ENCODE results near the gene SLC25A22.

SLC25A22 gene

GRCh38 chr11:844693-845644 is 46.9 kb upstream of the SLC25A22 start:
- Histone ChIP-seq H3K9me3 (ENCODE audit: insufficient read depth, low read depth, low read length) (no peaks in the 10 kb centered on the region), H3K79me1 (ENCODE audit: low read length) (peaks cover 13% of the 10 kb centered on the region), H3K36me3 (ENCODE audit: control insufficient read depth in 1 of 2, insufficient read depth in 2 of 2, low read length in 2 of 2) (peaks cover 12 to 14% of the 10 kb centered on the region in 2 experiments), H3K79me2 (ENCODE audit: control insufficient read depth, insufficient read depth, low read length, poor library complexity) (peaks cover 10% of the 10 kb centered on the region), H3K4me3 (ENCODE audit: low read depth, low read length) (no peak overlapping the region), H3K4me2 (ENCODE audit: low read length) (peak overlapping the region; percentile 88), H4K12ac (ENCODE audit: low read depth, low read length) (no peak overlapping the region), H3K4me1 (ENCODE audit: control insufficient read depth in 1 of 2, insufficient read depth in 2 of 2, low read length in 2 of 2) (peaks cover 23 to 35% of the 10 kb centered on the region in 2 experiments), H3K27ac (ENCODE audit: low read depth, low read length) (peak overlapping the region; percentile 92), H3K18ac (ENCODE audit: low read length) (peak overlapping the region; percentile 2), H3K27me3 (ENCODE audit: insufficient read depth, low read length) (peaks cover 3% of the 10 kb centered on the region), H2AK5ac (ENCODE audit: low read length) (no peak overlapping the region), H3K4ac (ENCODE audit: low read depth, low read length) (no peak overlapping the region), H3K14ac (ENCODE audit: low read length) (no peak overlapping the region), H3K9ac (ENCODE audit: low read length) (no peak overlapping the region), H2BK5ac (ENCODE audit: low read depth, low read length, poor library complexity) (no peak overlapping the region), H2AFZ (ENCODE audit: insufficient read depth, low read length, poor library complexity) (no peak overlapping the region), H4K91ac (ENCODE audit: low read depth, low read length) (peak overlapping the region; percentile 37), H2BK120ac (ENCODE audit: insufficient read depth, low read length, poor library complexity) (no peak overlapping the region), H4K8ac (ENCODE audit: low read depth, low read length) (no peak overlapping the region), H3K23ac (ENCODE audit: low read length) (no peak overlapping the region), H2BK12ac (ENCODE audit: low read length) (no peak overlapping the region)
- no CpG with 5 or more reads among the region's 31 CpGs for WGBS (ENCODE audit: extremely low coverage, insufficient coverage, insufficient read length)
- DNase-seq: peak in 1 of 2 donors; percentile 31

DNA sequence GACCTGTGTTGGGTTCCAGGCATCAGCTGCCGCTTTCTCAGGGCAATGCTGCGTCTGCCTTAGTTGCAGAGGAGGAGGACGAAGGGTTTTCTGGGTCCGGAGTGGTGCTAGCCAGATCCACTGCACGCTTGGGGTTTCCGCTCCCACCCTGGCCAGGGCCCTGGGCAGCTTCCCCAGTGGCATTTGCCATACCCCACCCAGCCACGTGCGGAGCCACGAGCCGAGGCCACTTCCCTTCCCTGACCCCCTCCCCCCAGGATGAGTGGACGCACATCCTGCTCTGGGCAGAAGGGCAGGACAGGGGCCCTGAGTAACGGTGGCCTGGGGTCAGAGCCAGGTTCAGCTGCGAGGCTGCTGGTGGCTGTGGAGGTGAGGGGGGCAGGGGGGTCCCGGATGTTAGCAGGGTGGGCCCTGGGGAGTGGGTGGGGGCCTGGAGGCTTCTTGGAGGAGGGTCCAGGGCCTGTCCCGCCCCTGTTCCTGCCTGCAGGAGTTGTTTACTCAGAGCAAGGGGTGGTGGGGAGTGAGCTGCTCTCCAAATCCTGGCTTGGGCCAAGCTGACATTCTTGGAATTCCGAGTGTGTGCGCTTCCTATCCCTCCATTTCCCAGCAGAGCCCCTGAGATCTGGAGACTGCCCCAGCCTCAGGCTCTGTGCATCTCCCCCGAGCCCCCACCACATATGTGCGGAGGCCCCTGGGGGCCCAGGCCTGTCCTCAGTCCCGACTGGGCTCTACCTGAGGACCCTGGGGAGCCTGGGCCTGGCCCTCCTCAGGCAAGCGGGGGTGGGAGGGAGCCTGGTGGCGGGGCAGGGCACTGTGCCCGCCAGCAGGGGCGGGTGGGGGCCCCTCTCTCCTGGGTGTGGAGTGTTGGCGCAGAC is 46.0 kb upstream of the SLC25A22 start:
- Histone ChIP-seq H2BK12ac (ENCODE audit: low read length) (no peak overlapping the region), H4K12ac (ENCODE audit: low read depth, low read length) (peak overlapping the region; percentile 13), H3K18ac (ENCODE audit: low read length) (no peak overlapping the region), H3K4me2 (ENCODE audit: low read length) (peak overlapping the region; percentile 88), H3K79me1 (ENCODE audit: low read length) (peaks cover 13% of the 10 kb centered on the region), H3K14ac (ENCODE audit: low read length) (peak overlapping the region; percentile 26), H3K4me3 (ENCODE audit: low read depth, low read length) (peak overlapping the region; percentile 46), H4K91ac (ENCODE audit: low read depth, low read length) (peak overlapping the region; percentile 74), H3K4me1 (ENCODE audit: control insufficient read depth in 1 of 2, insufficient read depth in 2 of 2, low read length in 2 of 2) (peaks cover 23 to 31% of the 10 kb centered on the region in 2 experiments), H3K27me3 (ENCODE audit: insufficient read depth, low read length) (no peaks in the 10 kb centered on the region), H3K23ac (ENCODE audit: low read length) (no peak overlapping the region), H3K4ac (ENCODE audit: low read depth, low read length) (no peak overlapping the region), H2AFZ (ENCODE audit: insufficient read depth, low read length, poor library complexity) (no peak overlapping the region), H3K9ac (ENCODE audit: low read length) (no peak overlapping the region), H3K9me3 (ENCODE audit: insufficient read depth, low read depth, low read length) (no peaks in the 10 kb centered on the region), H3K36me3 (ENCODE audit: control insufficient read depth in 1 of 2, insufficient read depth in 2 of 2, low read length in 2 of 2) (peaks cover 21 to 23% of the 10 kb centered on the region in 2 experiments), H3K79me2 (ENCODE audit: control insufficient read depth, insufficient read depth, low read length, poor library complexity) (peaks cover 10% of the 10 kb centered on the region), H2AK5ac (ENCODE audit: low read length) (no peak overlapping the region), H2BK120ac (ENCODE audit: insufficient read depth, low read length, poor library complexity) (no peak overlapping the region), H3K27ac (ENCODE audit: low read depth, low read length) (peak overlapping the region; percentile 92), H2BK5ac (ENCODE audit: low read depth, low read length, poor library complexity) (peak overlapping the region; percentile 7), H4K8ac (ENCODE audit: low read depth, low read length) (peak overlapping the region; percentile 11)
- DNase-seq: peak in 1 of 2 donors; percentile 41
- WGBS (ENCODE audit: extremely low coverage, insufficient coverage, insufficient read length): no CpG with 5 or more reads among the region's 25 CpGs

DNA sequence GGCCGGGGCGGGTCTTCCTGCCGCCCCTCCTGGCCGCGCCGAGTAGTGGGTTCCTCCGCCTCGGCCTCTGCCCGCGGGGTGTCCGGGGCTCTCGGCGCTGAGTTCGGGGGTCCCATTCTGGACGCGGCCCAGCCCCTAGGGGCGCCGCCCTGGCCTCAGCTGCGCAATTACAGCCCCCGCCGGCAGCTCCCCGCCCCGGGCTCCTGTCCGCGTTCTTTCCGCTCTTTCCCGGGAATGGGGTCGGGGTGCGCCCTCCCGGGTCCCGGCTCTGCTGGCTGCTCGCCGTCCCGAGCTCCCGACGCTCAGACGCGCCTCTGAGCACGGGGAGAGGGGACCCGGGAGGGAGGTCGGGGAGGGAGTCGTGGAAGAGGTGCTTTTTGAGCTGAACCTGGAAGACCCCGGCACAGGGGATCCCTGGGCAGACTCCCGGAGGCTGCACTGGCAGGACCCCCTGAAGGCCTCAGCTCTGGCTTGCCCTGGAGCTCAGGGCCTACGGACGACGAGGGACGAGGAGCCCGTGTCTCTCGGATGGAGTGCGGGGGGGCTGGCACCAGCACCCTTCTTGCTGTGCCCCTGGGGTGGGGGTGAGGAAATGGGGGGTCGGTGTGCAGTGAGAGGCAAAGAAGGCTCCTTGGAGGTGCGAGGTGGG is 45.1 kb upstream of the SLC25A22 start:
- no peaks in the 10 kb centered on the region for H3K9me3 ChIP-seq (ENCODE audit: insufficient read depth, low read depth, low read length)
- H3K79me2 ChIP-seq (ENCODE audit: control insufficient read depth, insufficient read depth, low read length, poor library complexity): peaks cover 10% of the 10 kb centered on the region
- peak overlapping the region; percentile 97 for H3K4me3 ChIP-seq (ENCODE audit: low read depth, low read length)
- H4K8ac ChIP-seq (ENCODE audit: low read depth, low read length): peak overlapping the region; percentile 41
- peak overlapping the region; percentile 74 for H4K91ac ChIP-seq (ENCODE audit: low read depth, low read length)
- peak overlapping the region; percentile 88 for H3K4me2 ChIP-seq (ENCODE audit: low read length)
- peak overlapping the region; percentile 35 for H2BK5ac ChIP-seq (ENCODE audit: low read depth, low read length, poor library complexity)
- peak overlapping the region; percentile 8 for H2BK120ac ChIP-seq (ENCODE audit: insufficient read depth, low read length, poor library complexity)
- H3K27ac ChIP-seq (ENCODE audit: low read depth, low read length): peak overlapping the region; percentile 92
- H3K18ac ChIP-seq (ENCODE audit: low read length): peak overlapping the region; percentile 36
- H3K9ac ChIP-seq (ENCODE audit: low read length): peak overlapping the region; percentile 71
- H3K36me3 ChIP-seq (ENCODE audit: control insufficient read depth in 1 of 2, insufficient read depth in 2 of 2, low read length in 2 of 2): peaks cover 29 to 32% of the 10 kb centered on the region in 2 experiments
- no peak for DNase-seq
- H2AK5ac ChIP-seq (ENCODE audit: low read length): no peak overlapping the region
- no CpG with 5 or more reads among the region's 53 CpGs for WGBS (ENCODE audit: extremely low coverage, insufficient coverage, insufficient read length)
- H4K12ac ChIP-seq (ENCODE audit: low read depth, low read length): no peak overlapping the region
- H3K27me3 ChIP-seq (ENCODE audit: insufficient read depth, low read length): no peaks in the 10 kb centered on the region
- peak overlapping the region; percentile 11 for H3K14ac ChIP-seq (ENCODE audit: low read length)
- H3K79me1 ChIP-seq (ENCODE audit: low read length): peaks cover 13% of the 10 kb centered on the region
- H3K4me1 ChIP-seq (ENCODE audit: control insufficient read depth in 1 of 2, insufficient read depth in 2 of 2, low read length in 2 of 2): peaks cover 19 to 25% of the 10 kb centered on the region in 2 experiments
- peak overlapping the region; percentile 12 for H2BK12ac ChIP-seq (ENCODE audit: low read length)
- H3K23ac ChIP-seq (ENCODE audit: low read length): no peak overlapping the region
- peak overlapping the region; percentile 11 for H3K4ac ChIP-seq (ENCODE audit: low read depth, low read length)
- H2AFZ ChIP-seq (ENCODE audit: insufficient read depth, low read length, poor library complexity): peak overlapping the region; percentile 17

Data from trophoblast cell (in vitro differentiated cells and primary cell).